Gastrocnemius medialis (tissue), 4 donors: ENCODE measurements around the gene GSG1.

Source experiments
- CTCF ChIP-seq, 5 experiments: fragments of 450-650 bp in 3 of 5; fragments of 200-600 bp in 2 of 5; sonication (generic) in 2 of 5; IDR thresholded peaks in 4 of 5; conservative IDR thresholded peaks in 1 of 5; 1 replicate in 4 of 5; 2 replicates in 1 of 5; pipeline ENCODE4 v1.5.1; 2016 to 2019; ENCODE audit warnings: antibody characterized with exemption in 5 of 5, mild to moderate bottlenecking in 3 of 5, moderate library complexity in 3 of 5
- POLR2A ChIP-seq, 2 donors: fragments of 450-650 bp; IDR thresholded peaks; one replicate each; pipeline ENCODE4 v1.6.1; 2017; ENCODE audit warnings: antibody characterized with exemption in 2 of 2, mild to moderate bottlenecking in 2 of 2, moderate library complexity in 2 of 2

- no peak for TF ChIP-seq CTCF (IDR thresholded peaks at IDR 0.05 in 4 of 5, conservative IDR thresholded peaks at IDR 0.05 in 1 of 5)
- TF ChIP-seq POLR2A (IDR thresholded peaks at IDR 0.05): no peak
These were observed 9.6 kb downstream of the GSG1 start for GRCh38 chr12:13093848-13094220.
